Peyer's patch (tissue), 4 donors: ENCODE results near the gene YLPM1.

Source experiments
- CTCF ChIP-seq, 6 experiments: fragments of 450-650 bp in 4 of 6; fragments of 200-600 bp in 2 of 6; sonication (generic) in 1 of 6; IDR thresholded peaks; one replicate each; pipeline ENCODE4 v1.5.1; 2017 to 2019; ENCODE audit warnings: antibody characterized with exemption in 6 of 6, mild to moderate bottlenecking in 3 of 6, moderate library complexity in 1 of 6
- POLR2A ChIP-seq, 2 donors: fragments of 450-650 bp; IDR thresholded peaks; one replicate each; pipeline ENCODE4 v1.5.1; 2017; ENCODE audit warnings: antibody characterized with exemption in 2 of 2, mild to moderate bottlenecking in 2 of 2, moderate library complexity in 2 of 2

GRCh38 chr14:74754157-74754556 is 9.0 kb upstream of the YLPM1 start:
- no peak for TF ChIP-seq CTCF (IDR thresholded peaks at IDR 0.05)
- no peak for TF ChIP-seq POLR2A (IDR thresholded peaks at IDR 0.05)
